ENCODE measurements around the gene FIBP. TPM values are rescaled to one million over a fixed set of nuclear protein-coding genes. Genes with fewer than 3 reads are reported as not detected.
"Not testable (repeated sequence)": the region's sequence is repeated elsewhere in the genome, so short reads cannot be mapped to it uniquely, and the experiment has no call there.

The FIBP gene
- total RNA-seq, 1 experiment from 2014 or later: 303 TPM

GRCh38 chr11:65849366-65849765, 38.9 kb downstream of the FIBP start:
- no peak for DNase-seq (ENCODE audit: low spot score)

DNA sequence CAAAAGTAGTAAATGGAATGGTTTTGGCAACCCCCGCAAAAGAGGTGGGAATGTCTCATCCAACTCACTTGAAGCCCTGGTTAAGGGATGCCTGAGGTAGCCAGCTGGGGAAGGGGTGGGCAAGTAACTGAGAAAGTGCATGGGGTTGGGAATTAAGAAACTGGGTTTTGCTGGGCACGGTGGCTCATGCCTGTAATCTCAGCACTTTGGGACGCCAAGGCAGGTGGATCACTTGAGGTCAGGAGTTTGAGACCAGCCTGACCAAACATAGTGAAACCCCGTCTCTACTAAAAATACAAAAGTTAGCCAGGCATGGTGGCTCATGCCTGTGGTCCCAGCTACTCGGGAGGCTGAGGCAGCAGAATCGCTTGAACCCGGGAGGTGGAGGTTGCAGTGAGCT, 39.6 kb downstream of the FIBP start:
- DNase-seq (ENCODE audit: low spot score): not testable (repeated sequence)

GRCh38 chr11:65847746-65848145, 40.5 kb downstream of the FIBP start:
- no peak for DNase-seq (ENCODE audit: low spot score)

- no peak for DNase-seq (ENCODE audit: low spot score)
Observed at GRCh38 chr11:65844231-65844872, 43.9 kb downstream of the FIBP start.

DNA sequence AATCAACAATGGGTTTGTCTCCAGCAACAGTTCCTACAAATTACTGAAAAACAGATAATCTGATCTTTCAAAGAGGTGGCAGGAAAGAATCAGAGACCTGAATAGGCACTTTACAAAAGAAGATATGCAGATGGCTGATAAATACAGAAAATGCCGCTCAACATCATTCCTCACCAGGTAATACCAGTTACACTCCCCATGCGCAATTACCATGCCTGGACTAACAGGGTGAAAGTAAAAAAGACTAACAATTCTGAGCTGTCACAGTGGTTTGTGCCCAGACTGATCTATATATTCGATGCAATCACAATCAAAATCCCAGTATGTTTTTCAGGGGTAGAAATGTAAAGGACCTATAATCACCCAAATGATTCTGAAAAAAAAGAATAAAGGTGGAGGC, 44.5 kb downstream of the FIBP start:
- no peak for DNase-seq (ENCODE audit: low spot score)

GRCh38 chr11:65842144-65842543, 46.1 kb downstream of the FIBP start:
- no peak for DNase-seq (ENCODE audit: low spot score)

DNA sequence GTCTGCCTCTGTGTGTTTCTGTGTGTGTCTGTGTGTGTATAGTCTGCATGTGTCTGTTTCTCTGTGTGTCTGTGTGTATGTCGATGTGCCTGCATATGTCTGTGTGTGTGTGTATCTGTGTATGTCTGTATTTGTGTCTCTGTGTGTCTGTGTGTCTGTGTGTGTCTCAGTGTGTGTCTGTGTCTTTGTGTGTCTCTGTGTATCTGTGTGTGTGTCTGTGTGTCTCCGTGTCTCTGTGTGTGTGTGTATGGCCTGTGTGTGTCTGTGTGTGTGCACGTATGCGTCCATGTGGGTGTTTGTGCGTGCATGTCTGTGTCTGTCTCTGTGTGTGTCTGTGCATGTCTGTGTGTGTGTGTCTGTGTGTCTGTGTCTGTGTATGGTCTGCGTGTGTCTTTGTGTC, 54.1 kb downstream of the FIBP start:
- DNase-seq (ENCODE audit: low spot score): no peak

Other genes starting within 250 kb of the FIBP start
- 87.3 and 112 TPM in 2 replicates for gene RELA, start 225.6 kb downstream of the FIBP start, total RNA-seq (2014; rRNA removed; shearing (Covaris generic))
- gene KAT5, start 176.2 kb downstream of the FIBP start, total RNA-seq (2014; rRNA removed; shearing (Covaris generic)): 106 and 112 TPM in 2 replicates
- gene RNASEH2C, start 167.7 kb downstream of the FIBP start, total RNA-seq (2014; rRNA removed; shearing (Covaris generic)): 47.3 and 71.2 TPM in 2 replicates
- gene AP5B1, start 107.5 kb downstream of the FIBP start, total RNA-seq (2014; rRNA removed; shearing (Covaris generic)): 18.2 and 20.2 TPM in 2 replicates
- 42.2 and 42.8 TPM in 2 replicates for gene OVOL1, start 101.4 kb downstream of the FIBP start, total RNA-seq (2014; rRNA removed; shearing (Covaris generic))
- gene SNX32, start 54.5 kb downstream of the FIBP start, total RNA-seq (2014; rRNA removed; shearing (Covaris generic)): not detected in 2 replicates
- gene CFL1, start 30.3 kb downstream of the FIBP start, total RNA-seq (2014; rRNA removed; shearing (Covaris generic)): 2,410 and 2,611 TPM in 2 replicates
- gene MUS81, start 28.0 kb downstream of the FIBP start, total RNA-seq (2014; rRNA removed; shearing (Covaris generic)): 118 and 143 TPM in 2 replicates
- 1.2 and 1.6 TPM in 2 replicates for gene EFEMP2, start 15.7 kb downstream of the FIBP start, total RNA-seq (2014; rRNA removed; shearing (Covaris generic))
- not detected in 2 replicates for gene CTSW, start 8.6 kb downstream of the FIBP start, total RNA-seq (2014; rRNA removed; shearing (Covaris generic))
- gene CCDC85B, start 2.2 kb upstream of the FIBP start, total RNA-seq (2014; rRNA removed; shearing (Covaris generic)): 148 and 155 TPM in 2 replicates
- gene FOSL1, start 11.9 kb upstream of the FIBP start, total RNA-seq (2014; rRNA removed; shearing (Covaris generic)): 123 and 140 TPM in 2 replicates
- 21.7 and 24.5 TPM in 2 replicates for gene C11orf68, start 30.6 kb upstream of the FIBP start, total RNA-seq (2014; rRNA removed; shearing (Covaris generic))
- 208 and 228 TPM in 2 replicates for gene DRAP1, start 31.0 kb upstream of the FIBP start, total RNA-seq (2014; rRNA removed; shearing (Covaris generic))
- gene TSGA10IP, start 57.0 kb upstream of the FIBP start, total RNA-seq (2014; rRNA removed; shearing (Covaris generic)): not detected in 2 replicates
- gene SART1, start 73.3 kb upstream of the FIBP start, total RNA-seq (2014; rRNA removed; shearing (Covaris generic)): 86.1 and 106 TPM in 2 replicates
- 36.9 and 44.7 TPM in 2 replicates for gene EIF1AD, start 113.7 kb upstream of the FIBP start, total RNA-seq (2014; rRNA removed; shearing (Covaris generic))
- gene BANF1, start 114.0 kb upstream of the FIBP start, total RNA-seq (2014; rRNA removed; shearing (Covaris generic)): 84.3 and 86.3 TPM in 2 replicates
- gene CST6, start 123.5 kb upstream of the FIBP start, total RNA-seq (2014; rRNA removed; shearing (Covaris generic)): 23.0 and 27.2 TPM in 2 replicates
- 0.13 and 0.44 TPM in 2 replicates for gene CATSPER1, start 138.0 kb upstream of the FIBP start, total RNA-seq (2014; rRNA removed; shearing (Covaris generic))
- not detected in 2 replicates for gene GAL3ST3, start 160.7 kb upstream of the FIBP start, total RNA-seq (2014; rRNA removed; shearing (Covaris generic))
- gene SF3B2, start 163.9 kb upstream of the FIBP start, total RNA-seq (2014; rRNA removed; shearing (Covaris generic)): 209 and 210 TPM in 2 replicates
- gene PACS1, start 181.8 kb upstream of the FIBP start, total RNA-seq (2014; rRNA removed; shearing (Covaris generic)): 13.8 and 23.1 TPM in 2 replicates

Measured in HT-29 (cell line).